ENCODE data around the gene PPIE. TPM values are rescaled to one million over a fixed set of nuclear protein-coding genes. Genes with fewer than 3 reads are reported as not detected.

The PPIE gene
- polyA plus RNA-seq, 1 donor (not counting 4 experiments of a cell fraction or from before 2014, with no cell fraction given) = 60.6 TPM

DNA sequence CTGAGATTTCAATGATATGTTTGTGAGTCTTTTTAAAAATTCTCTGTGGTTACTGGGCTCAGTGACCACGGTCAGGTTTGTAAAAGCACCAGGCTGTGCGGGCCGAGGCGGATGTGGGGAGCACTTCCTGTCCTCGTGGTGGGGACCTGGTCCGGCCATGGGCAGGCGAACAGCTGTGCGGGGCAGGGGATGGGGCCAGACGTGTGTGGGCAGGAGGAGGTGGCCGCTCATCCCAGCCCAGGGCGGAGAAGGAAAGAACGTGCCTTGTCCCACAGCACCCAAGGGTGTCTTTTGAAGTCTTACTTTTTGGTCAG, 37.7 kb downstream of the PPIE start:
- FAIRE-seq (no peak), DNase-seq (ENCODE audit: low read depth, low spot score) (no peak)
- no peaks in the 10 kb centered on the region for H3K79me2 ChIP-seq (ENCODE audit: control insufficient read depth, insufficient read depth, low read length)
- no peaks in the 10 kb centered on the region for H4K20me1 ChIP-seq (ENCODE audit: control insufficient read depth, extremely low read depth, insufficient read depth, low read length)
- H3K4me3 ChIP-seq (ENCODE audit: control insufficient read depth in 2 of 3, extremely low read depth in 1 of 3, insufficient read depth in 2 of 3, low read depth in 1 of 3, low read length in 3 of 3) = no peak overlapping the region
- no peak overlapping the region for H3K9ac ChIP-seq (ENCODE audit: control insufficient read depth, extremely low read depth, insufficient read depth, low read length)
- no peaks in the 10 kb centered on the region for H3K36me3 ChIP-seq (ENCODE audit: control insufficient read depth in 2 of 2, extremely low read depth in 1 of 2, insufficient read depth in 2 of 2, low read length in 2 of 2)
- no peak overlapping the region for H3K4me2 ChIP-seq (ENCODE audit: control insufficient read depth, extremely low read depth, insufficient read depth, low read depth, low read length)
- H2AFZ ChIP-seq (ENCODE audit: control insufficient read depth, low read length) = no peak overlapping the region
- TF ChIP-seq, protein P1, sequence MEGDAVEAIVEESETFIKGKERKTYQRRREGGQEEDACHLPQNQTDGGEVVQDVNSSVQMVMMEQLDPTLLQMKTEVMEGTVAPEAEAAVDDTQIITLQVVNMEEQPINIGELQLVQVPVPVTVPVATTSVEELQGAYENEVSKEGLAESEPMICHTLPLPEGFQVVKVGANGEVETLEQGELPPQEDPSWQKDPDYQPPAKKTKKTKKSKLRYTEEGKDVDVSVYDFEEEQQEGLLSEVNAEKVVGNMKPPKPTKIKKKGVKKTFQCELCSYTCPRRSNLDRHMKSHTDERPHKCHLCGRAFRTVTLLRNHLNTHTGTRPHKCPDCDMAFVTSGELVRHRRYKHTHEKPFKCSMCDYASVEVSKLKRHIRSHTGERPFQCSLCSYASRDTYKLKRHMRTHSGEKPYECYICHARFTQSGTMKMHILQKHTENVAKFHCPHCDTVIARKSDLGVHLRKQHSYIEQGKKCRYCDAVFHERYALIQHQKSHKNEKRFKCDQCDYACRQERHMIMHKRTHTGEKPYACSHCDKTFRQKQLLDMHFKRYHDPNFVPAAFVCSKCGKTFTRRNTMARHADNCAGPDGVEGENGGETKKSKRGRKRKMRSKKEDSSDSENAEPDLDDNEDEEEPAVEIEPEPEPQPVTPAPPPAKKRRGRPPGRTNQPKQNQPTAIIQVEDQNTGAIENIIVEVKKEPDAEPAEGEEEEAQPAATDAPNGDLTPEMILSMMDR (optimal IDR thresholded peaks at IDR 0.05 in 1 of 3, IDR thresholded peaks at IDR 0.05 in 1 of 3, conservative IDR thresholded peaks at IDR 0.05 in 1 of 3; ENCODE audit: extremely low read depth in 1 of 3, insufficient read depth in 2 of 3, low read length in 3 of 3) = no peak
- TF ChIP-seq EZH2 (IDR thresholded peaks at IDR 0.05; ENCODE audit: low read length) = no peak
- no peaks in the 10 kb centered on the region for H3K9me3 ChIP-seq (ENCODE audit: control insufficient read depth, low read depth, low read length)
- no peaks in the 10 kb centered on the region for H3K4me1 ChIP-seq (ENCODE audit: control insufficient read depth, extremely low read depth, insufficient read depth, low read length)
- H3K27ac ChIP-seq (ENCODE audit: control insufficient read depth, insufficient read depth, low read length) = no peak overlapping the region
- H3K27me3 ChIP-seq (ENCODE audit: control insufficient read depth, extremely low read depth, insufficient read depth, low read length) = peaks cover under 1% of the 10 kb centered on the region
- dilution Hi-C loops (cut with MboI; ENCODE audit: extremely low pct_ligation_motif_present, low sequenced_read_pairs) = no loop called here
- no peaks in the 10 kb centered on the region for H3K9me1 ChIP-seq (ENCODE audit: control insufficient read depth, extremely low read depth, insufficient read depth, low read length)

DNA sequence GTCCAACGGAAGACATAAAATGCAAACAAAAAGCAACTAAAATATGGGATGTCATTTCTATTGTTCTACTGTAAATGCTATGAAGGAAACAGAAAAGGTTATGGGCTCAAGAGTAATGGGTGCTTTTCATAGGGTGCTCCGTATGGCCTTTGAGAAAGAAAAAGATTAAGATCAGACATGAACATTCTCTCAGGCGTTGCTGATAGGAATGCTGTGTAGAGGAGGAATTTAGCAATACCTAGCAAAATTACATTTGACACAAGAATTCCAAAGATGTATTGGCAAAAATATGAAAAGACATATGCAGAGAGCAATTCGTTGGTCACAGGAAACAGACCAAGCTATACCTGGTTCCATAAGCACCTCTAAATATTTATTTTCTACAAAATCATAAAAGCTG, 38.2 kb downstream of the PPIE start:
- Histone ChIP-seq H3K4me2 (ENCODE audit: control insufficient read depth, extremely low read depth, insufficient read depth, low read depth, low read length) (no peak overlapping the region), H3K4me1 (ENCODE audit: control insufficient read depth, extremely low read depth, insufficient read depth, low read length) (no peaks in the 10 kb centered on the region), H3K27ac (ENCODE audit: control insufficient read depth, insufficient read depth, low read length) (no peak overlapping the region), H3K9me1 (ENCODE audit: control insufficient read depth, extremely low read depth, insufficient read depth, low read length) (no peaks in the 10 kb centered on the region), H3K9me3 (ENCODE audit: control insufficient read depth, low read depth, low read length) (no peaks in the 10 kb centered on the region), H3K27me3 (ENCODE audit: control insufficient read depth, extremely low read depth, insufficient read depth, low read length) (no peaks in the 10 kb centered on the region), H3K79me2 (ENCODE audit: control insufficient read depth, insufficient read depth, low read length) (no peaks in the 10 kb centered on the region), H3K36me3 (ENCODE audit: control insufficient read depth in 2 of 2, extremely low read depth in 1 of 2, insufficient read depth in 2 of 2, low read length in 2 of 2) (no peaks in the 10 kb centered on the region), H2AFZ (ENCODE audit: control insufficient read depth, low read length) (no peak overlapping the region), H4K20me1 (ENCODE audit: control insufficient read depth, extremely low read depth, insufficient read depth, low read length) (no peaks in the 10 kb centered on the region), H3K9ac (ENCODE audit: control insufficient read depth, extremely low read depth, insufficient read depth, low read length) (no peak overlapping the region), H3K4me3 (ENCODE audit: control insufficient read depth in 2 of 3, extremely low read depth in 1 of 3, insufficient read depth in 2 of 3, low read depth in 1 of 3, low read length in 3 of 3) (no peak overlapping the region)
- no peak for TF ChIP-seq EZH2 (IDR thresholded peaks at IDR 0.05; ENCODE audit: low read length)
- TF ChIP-seq, protein P1 (optimal IDR thresholded peaks at IDR 0.05 in 1 of 3, IDR thresholded peaks at IDR 0.05 in 1 of 3, conservative IDR thresholded peaks at IDR 0.05 in 1 of 3; ENCODE audit: extremely low read depth in 1 of 3, insufficient read depth in 2 of 3, low read length in 3 of 3) = no peak
- FAIRE-seq (no peak), DNase-seq (ENCODE audit: low read depth, low spot score) (no peak)
- dilution Hi-C loops (cut with MboI; ENCODE audit: extremely low pct_ligation_motif_present, low sequenced_read_pairs) = no loop called here
